ENCODE measurements around the gene CD72. TPM values are rescaled to one million over a fixed set of nuclear protein-coding genes. Genes with fewer than 3 reads are reported as not detected.

Gene CD72
- total RNA-seq, 1 donor, result 2.9 TPM

DNA sequence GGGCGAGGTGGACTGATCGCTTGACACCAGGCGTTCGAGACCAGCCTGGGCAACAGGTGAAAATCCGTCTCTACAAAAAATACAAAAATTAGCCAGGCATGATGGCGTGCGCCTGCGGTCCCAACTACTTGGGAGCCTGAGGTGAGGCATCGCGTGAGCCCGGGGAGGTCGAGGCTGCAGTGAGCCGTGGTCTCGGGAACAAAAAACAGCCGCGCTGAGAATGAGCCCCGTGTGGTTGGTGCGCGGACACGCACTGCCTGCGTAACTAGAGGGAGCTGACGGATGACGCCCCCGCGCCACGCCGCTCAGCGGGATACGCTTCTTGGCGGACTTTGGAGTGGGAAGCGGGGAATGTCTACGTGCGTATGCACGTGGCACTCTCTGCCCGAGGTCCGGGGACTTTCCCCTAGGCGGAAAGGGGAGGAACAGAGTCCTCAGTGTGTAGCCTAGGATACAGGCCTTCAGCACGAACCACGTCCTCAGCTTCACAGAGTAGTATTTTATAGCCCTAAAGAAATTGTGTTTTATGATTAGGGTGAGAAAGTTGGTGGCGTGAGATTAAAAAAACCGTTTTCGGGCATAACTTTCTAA lies 39.4 kb upstream of the CD72 start, which contains the start of gene RMRP:
Gene RMRP, minus strand, starts transcription at position 474 of the 591 bp plus-strand sequence.
- Histone ChIP-seq H4K20me1 (ENCODE audit: insufficient read depth, low read length) (no peaks in the 10 kb centered on the region), H3K4me1 (ENCODE audit: insufficient read depth, low read length) (peaks cover 24% of the 10 kb centered on the region), H3K9me3 (ENCODE audit: low read depth, low read length) (no peaks in the 10 kb centered on the region), H3K4me3 (ENCODE audit: insufficient read depth, low read length) (peak within 1 kb of the TSS; percentile 84), H3K27me3 (ENCODE audit: insufficient read depth, low read length) (no peaks in the 10 kb centered on the region), H3K27ac (ENCODE audit: low read depth, low read length) (peak within 1 kb of the TSS; percentile 100), H2AFZ (ENCODE audit: low read length) (peak within 1 kb of the TSS; percentile 79), H3K4me2 (ENCODE audit: insufficient read depth, low read length) (peak within 1 kb of the TSS; percentile 92), H3K36me3 (ENCODE audit: insufficient read depth, low read length) (peaks cover 22% of the 10 kb centered on the region), H3K79me2 (ENCODE audit: insufficient read depth, low read length) (peaks cover 10% of the 10 kb centered on the region)
- TF ChIP-seq, protein P1, sequence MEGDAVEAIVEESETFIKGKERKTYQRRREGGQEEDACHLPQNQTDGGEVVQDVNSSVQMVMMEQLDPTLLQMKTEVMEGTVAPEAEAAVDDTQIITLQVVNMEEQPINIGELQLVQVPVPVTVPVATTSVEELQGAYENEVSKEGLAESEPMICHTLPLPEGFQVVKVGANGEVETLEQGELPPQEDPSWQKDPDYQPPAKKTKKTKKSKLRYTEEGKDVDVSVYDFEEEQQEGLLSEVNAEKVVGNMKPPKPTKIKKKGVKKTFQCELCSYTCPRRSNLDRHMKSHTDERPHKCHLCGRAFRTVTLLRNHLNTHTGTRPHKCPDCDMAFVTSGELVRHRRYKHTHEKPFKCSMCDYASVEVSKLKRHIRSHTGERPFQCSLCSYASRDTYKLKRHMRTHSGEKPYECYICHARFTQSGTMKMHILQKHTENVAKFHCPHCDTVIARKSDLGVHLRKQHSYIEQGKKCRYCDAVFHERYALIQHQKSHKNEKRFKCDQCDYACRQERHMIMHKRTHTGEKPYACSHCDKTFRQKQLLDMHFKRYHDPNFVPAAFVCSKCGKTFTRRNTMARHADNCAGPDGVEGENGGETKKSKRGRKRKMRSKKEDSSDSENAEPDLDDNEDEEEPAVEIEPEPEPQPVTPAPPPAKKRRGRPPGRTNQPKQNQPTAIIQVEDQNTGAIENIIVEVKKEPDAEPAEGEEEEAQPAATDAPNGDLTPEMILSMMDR (IDR thresholded peaks at IDR 0.05; ENCODE audit: extremely low read depth, low read depth, low read length), result no peak
- DNase-seq (ENCODE audit: insufficient read length, low spot score, missing footprints), result peak; percentile 98

- peak overlapping the region; percentile 77 for H3K4me2 ChIP-seq (ENCODE audit: insufficient read depth, low read length)
- H3K4me3 ChIP-seq (ENCODE audit: insufficient read depth, low read length), result peak overlapping the region; percentile 65
- no peaks in the 10 kb centered on the region for H4K20me1 ChIP-seq (ENCODE audit: insufficient read depth, low read length)
- peak overlapping the region; percentile 100 for H3K27ac ChIP-seq (ENCODE audit: low read depth, low read length)
- no peak for DNase-seq (ENCODE audit: insufficient read length, low spot score, missing footprints)
- H3K4me1 ChIP-seq (ENCODE audit: insufficient read depth, low read length), result peaks cover 30% of the 10 kb centered on the region
- H3K36me3 ChIP-seq (ENCODE audit: insufficient read depth, low read length), result peaks cover 20% of the 10 kb centered on the region
- H2AFZ ChIP-seq (ENCODE audit: low read length), result peak overlapping the region; percentile 78
- no peaks in the 10 kb centered on the region for H3K27me3 ChIP-seq (ENCODE audit: insufficient read depth, low read length)
- H3K79me2 ChIP-seq (ENCODE audit: insufficient read depth, low read length), result peaks cover 10% of the 10 kb centered on the region
- H3K9me3 ChIP-seq (ENCODE audit: low read depth, low read length), result no peaks in the 10 kb centered on the region
- TF ChIP-seq, protein P1 (IDR thresholded peaks at IDR 0.05; ENCODE audit: extremely low read depth, low read depth, low read length), result no peak
These were observed 38.8 kb upstream of the CD72 start for GRCh38 chr9:35656831-35657545.

GRCh38 chr9:35656348-35656747 lies 38.1 kb upstream of the CD72 start:
- Histone ChIP-seq H3K4me3 (ENCODE audit: insufficient read depth, low read length) (no peak overlapping the region), H3K36me3 (ENCODE audit: insufficient read depth, low read length) (peaks cover 13% of the 10 kb centered on the region), H3K4me1 (ENCODE audit: insufficient read depth, low read length) (peaks cover 32% of the 10 kb centered on the region), H3K27ac (ENCODE audit: low read depth, low read length) (no peak overlapping the region), H4K20me1 (ENCODE audit: insufficient read depth, low read length) (no peaks in the 10 kb centered on the region), H3K27me3 (ENCODE audit: insufficient read depth, low read length) (no peaks in the 10 kb centered on the region), H2AFZ (ENCODE audit: low read length) (no peak overlapping the region), H3K9me3 (ENCODE audit: low read depth, low read length) (no peaks in the 10 kb centered on the region), H3K79me2 (ENCODE audit: insufficient read depth, low read length) (peaks cover 10% of the 10 kb centered on the region), H3K4me2 (ENCODE audit: insufficient read depth, low read length) (no peak overlapping the region)
- no peak for DNase-seq (ENCODE audit: insufficient read length, low spot score, missing footprints)
- TF ChIP-seq, protein P1 (IDR thresholded peaks at IDR 0.05; ENCODE audit: extremely low read depth, low read depth, low read length), result no peak

- Histone ChIP-seq H3K36me3 (ENCODE audit: insufficient read depth, low read length) (no peaks in the 10 kb centered on the region), H3K4me3 (ENCODE audit: insufficient read depth, low read length) (no peak overlapping the region), H3K4me2 (ENCODE audit: insufficient read depth, low read length) (no peak overlapping the region), H2AFZ (ENCODE audit: low read length) (no peak overlapping the region), H4K20me1 (ENCODE audit: insufficient read depth, low read length) (no peaks in the 10 kb centered on the region), H3K27ac (ENCODE audit: low read depth, low read length) (no peak overlapping the region), H3K9me3 (ENCODE audit: low read depth, low read length) (no peaks in the 10 kb centered on the region), H3K79me2 (ENCODE audit: insufficient read depth, low read length) (peaks cover under 1% of the 10 kb centered on the region), H3K4me1 (ENCODE audit: insufficient read depth, low read length) (peaks cover 42% of the 10 kb centered on the region), H3K27me3 (ENCODE audit: insufficient read depth, low read length) (no peaks in the 10 kb centered on the region)
- TF ChIP-seq, protein P1 (IDR thresholded peaks at IDR 0.05; ENCODE audit: extremely low read depth, low read depth, low read length), result no peak
- DNase-seq (ENCODE audit: insufficient read length, low spot score, missing footprints), result no peak
These were observed 35.4 kb upstream of the CD72 start for GRCh38 chr9:35653611-35654010.

Data from osteoblast (primary cell).